HG03097 (cell line): ENCODE results near the gene MARCHF5.

Experiments used
- ATAC-seq: cut with Tn5 transposase; IDR thresholded peaks from one replicate; pipeline ENCODE4 v1.9.1; 2021; ENCODE audit not compliant: unreplicated experiment, low FRiP score

MARCHF5 gene, protein sequence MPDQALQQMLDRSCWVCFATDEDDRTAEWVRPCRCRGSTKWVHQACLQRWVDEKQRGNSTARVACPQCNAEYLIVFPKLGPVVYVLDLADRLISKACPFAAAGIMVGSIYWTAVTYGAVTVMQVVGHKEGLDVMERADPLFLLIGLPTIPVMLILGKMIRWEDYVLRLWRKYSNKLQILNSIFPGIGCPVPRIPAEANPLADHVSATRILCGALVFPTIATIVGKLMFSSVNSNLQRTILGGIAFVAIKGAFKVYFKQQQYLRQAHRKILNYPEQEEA

DNA sequence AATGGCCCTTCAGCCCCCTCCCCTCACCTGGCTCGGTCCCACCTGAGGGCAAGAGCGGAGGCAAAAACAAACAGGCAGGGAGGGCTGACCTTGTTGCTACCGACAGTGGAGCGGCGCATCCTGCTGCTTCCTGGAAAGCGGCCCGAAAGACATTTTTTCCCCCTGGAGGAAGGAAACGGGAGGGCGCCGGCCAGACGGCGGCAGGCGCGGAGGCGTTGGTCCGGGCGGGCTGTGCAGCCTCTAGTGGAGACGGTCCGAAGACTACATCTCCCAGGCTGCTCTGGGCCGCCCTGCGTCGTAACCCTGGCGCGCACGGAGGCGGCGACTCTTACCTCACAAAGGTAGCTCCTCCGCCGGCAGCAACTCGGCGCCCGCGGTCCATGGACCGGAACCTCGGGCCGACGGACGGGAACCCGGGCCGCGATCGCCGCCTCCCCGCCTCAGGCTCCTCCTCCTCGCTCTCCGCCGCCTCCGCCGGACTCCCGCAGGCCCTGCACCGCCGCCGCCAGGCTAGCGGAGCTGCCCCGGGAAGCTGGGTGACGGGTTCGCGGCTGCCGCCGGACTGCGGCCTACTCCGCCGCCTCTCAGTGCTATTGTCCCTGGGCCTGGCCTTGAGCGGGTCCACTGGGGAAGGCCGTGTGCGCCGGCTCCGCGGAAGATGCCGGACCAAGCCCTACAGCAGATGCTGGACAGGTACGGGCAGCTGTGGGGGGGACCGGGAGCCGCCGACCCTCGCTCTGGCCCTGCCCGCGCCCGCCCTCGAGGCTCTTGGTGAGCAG is at the start of gene MARCHF5, which contains the start of gene CPEB3:
MARCHF5 (plus strand) TSS at position 331 of the 779 bp plus-strand sequence; CDS start at position 659, 328 bp downstream.
CPEB3 (minus strand) TSS at position 242 of the 779 bp plus-strand sequence. CDS start 50,728 bp downstream, outside the sequence.
- ATAC-seq: peak; percentile 98

- no peak for ATAC-seq
Measured at GRCh38 chr10:92241501-92241900, 49.5 kb upstream of the MARCHF5 start.

DNA sequence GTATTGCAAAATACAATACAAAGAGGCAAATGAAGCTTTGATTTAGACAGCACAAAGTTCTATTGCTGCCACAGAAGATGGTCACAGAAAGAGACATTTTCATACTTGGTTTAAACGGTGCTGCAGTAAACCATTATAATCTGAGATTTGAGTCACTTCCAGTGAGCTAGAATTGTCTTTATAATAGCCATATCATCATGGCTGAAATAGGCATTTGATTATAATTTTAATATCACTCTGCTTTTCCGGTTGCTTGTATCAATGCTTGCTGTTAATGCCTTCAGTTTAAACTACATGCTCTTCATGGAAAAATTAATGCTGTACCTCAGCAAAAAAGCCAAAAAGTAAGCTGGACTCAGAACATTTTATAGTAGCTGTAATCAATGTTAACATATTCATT is 48.6 kb upstream of the MARCHF5 start:
- ATAC-seq: no peak

DNA sequence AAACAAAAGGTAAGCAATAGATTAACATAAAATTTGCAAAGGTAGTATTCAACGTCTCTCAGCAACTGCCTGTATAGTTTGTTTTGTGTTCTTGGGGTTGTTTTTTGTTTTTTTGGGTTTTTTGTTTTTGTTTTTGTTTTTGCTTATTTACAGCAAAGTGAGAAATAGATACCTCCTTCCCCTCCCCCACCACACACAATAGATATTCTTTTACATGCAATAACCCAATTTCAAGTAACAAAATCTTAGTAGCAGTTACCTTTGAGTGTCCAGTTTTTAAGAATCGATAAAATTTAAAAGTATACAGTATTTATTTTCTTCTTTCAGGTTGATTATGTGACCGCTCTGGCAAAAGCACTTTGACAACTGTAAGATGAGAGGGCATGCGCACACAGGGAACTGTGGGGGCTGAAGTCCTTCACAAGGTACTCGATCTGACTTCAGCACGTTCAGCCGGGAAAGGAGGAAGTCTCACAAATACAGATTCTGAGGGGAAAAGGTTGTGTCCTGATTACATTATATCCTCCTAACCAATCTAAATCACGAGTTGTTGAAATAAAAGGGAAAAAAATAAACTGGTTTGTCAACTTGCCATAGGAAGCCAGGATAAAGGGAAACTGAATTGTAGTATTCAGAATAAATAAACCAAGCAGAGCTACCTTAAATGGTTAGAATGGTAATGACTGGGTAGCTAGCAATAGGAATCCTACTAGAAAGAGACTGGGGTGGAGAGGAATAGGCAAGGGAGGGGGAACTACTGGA is 47.9 kb upstream of the MARCHF5 start:
- no peak for ATAC-seq

DNA sequence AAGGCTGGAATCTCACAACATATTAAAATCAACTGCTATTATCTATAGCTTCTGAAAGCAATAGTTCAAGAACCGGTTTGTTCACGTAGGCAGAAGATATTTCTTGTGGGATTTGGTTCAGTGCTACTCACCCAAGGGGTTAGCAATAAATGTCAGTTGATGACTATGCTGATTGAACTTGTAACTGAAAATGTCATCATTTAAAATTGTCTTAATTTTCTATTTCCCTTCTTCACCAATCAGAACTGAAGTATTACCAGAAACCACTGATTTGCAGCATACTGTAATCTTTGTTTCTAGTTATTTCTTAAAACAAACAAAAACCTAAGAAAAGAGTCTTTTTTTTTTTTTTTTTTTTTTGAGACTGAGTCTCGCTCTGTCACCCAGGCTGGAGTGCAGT is 46.2 kb upstream of the MARCHF5 start:
- ATAC-seq: no peak

GRCh38 chr10:92248566-92248965 is 42.4 kb upstream of the MARCHF5 start:
- ATAC-seq: no peak

DNA sequence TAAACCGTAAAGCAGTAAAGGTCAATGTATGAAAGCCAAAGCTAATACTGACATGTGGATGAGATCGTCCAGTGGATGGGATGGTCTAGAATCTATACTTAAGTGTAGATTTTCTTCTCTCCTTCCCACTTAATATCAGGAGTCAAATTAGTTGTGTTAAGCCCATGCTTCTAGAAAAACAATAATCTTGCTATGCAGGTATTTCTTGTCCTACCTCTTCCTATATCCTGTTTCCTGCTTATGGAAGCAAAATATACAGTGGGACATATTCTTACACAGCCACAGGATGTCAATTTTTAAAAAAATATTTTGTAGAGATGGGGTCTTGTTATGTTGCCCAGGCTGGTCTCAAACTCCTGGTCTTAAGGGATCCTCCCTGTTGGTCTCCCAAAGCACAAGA is 27.6 kb upstream of the MARCHF5 start:
- ATAC-seq: no peak

DNA sequence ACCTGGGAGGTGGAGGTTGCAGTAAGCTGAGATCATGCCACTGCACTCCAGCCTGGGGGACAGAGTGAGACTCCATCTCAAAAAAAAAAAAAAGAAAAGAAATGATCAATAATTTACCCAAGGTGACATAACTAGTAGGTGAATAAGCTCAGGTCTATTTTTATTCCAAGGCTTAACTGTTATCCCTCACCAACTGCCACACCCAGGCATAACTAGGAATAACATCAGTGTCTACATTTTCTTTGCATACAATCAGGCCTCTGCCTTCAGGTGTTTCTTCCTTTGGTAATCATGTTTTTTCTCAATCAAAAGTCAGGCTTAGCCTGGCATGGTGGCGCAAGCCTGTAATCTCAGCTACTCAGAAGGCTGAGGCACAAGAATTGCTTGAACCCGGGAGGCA is 26.7 kb upstream of the MARCHF5 start:
- ATAC-seq: no peak

DNA sequence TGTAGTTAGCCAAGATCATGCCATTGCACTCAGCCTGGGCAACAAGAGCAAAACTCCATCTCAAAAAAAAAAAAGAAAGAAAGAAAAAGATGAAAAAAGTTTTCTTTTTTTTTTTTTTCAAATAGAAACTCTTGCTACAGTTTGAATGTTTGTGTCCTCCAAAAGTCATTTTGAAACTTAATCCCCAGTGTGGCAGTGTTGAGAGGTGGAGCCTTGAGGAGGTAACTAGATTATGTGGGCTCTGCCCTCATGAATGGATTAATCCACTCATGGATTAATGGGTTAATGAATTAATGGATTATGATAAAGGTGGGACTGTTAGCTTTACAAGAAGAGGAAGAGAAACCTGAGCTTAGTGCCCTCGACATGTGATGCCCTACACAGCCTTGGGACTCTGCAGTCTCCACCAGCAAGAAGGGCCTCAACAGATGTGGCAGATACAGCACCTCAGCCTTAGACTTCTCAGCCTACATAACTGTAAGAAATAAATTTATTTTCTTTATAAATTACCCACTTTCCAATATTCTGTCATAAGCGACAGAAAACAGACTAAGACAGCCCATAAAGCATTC is 25.2 kb upstream of the MARCHF5 start:
- ATAC-seq: no peak

DNA sequence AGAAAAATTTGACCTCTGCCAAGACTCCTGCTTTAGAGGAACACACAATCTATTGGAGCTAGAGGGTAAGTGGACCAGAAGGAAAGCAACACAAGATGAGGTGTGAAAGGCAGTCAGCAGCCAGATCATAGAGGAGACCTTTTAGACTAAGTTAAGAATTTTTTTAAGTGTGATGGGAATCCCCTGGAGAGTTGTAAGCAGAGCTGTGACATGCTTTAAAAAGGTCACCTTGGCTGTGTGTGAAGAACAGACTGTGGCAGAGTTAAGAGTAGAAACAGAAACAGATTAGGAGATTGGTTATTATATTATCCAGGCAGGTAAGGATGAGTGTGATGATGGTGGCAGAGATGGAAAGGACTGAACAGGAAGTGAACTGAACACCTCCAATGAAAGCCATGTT is 23.6 kb upstream of the MARCHF5 start:
- no peak for ATAC-seq

DNA sequence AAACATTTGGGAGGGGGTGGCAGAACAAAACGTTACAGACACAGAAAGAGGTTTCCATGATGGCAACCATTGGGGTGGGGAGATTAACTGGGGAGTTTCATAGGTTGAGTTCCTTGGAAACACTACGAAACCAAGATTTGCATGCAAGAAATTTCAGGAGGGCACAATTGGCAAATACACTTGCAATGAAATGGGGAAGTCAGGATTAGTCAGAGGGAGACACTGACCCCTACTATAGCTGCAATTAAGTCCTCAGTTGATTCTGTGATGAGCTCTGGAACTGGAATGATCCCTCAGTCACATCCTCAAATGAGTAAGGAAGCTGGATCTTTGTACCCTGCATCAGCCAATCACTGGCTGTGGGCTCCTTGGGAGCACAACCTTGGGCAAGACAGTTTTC is 22.2 kb upstream of the MARCHF5 start:
- ATAC-seq: no peak

GRCh38 chr10:92274071-92274470 is 16.9 kb upstream of the MARCHF5 start:
- no peak for ATAC-seq

GRCh38 chr10:92278996-92279696 is 11.8 kb upstream of the MARCHF5 start:
- ATAC-seq: no peak

- ATAC-seq: no peak
Measured at GRCh38 chr10:92284112-92284704, 6.8 kb upstream of the MARCHF5 start.

GRCh38 chr10:92290076-92290836 is 711 bp upstream of the MARCHF5 start:
- peak; percentile 16 for ATAC-seq

DNA sequence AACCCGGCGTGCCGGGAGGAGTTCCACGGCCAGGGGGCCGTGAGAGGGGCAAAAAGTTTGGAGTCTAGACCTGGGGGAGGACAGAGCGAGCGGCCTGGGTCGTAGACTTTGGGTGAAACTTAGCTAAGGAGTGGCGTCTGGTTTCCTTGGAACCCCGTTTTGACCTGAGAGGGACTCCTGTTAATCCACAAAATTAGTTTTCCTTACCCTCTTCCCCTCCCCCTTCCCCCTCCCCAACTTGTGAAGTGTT is 574 bp downstream of the MARCHF5 start:
- ATAC-seq: no peak

- no peak for ATAC-seq
Measured at GRCh38 chr10:92291921-92292845, 1.2 kb downstream of the MARCHF5 start.

- no peak for ATAC-seq
Measured at GRCh38 chr10:92298487-92298886, 7.5 kb downstream of the MARCHF5 start.
